ENCODE measurements around the gene CDH4.

The CDH4 gene

DNA sequence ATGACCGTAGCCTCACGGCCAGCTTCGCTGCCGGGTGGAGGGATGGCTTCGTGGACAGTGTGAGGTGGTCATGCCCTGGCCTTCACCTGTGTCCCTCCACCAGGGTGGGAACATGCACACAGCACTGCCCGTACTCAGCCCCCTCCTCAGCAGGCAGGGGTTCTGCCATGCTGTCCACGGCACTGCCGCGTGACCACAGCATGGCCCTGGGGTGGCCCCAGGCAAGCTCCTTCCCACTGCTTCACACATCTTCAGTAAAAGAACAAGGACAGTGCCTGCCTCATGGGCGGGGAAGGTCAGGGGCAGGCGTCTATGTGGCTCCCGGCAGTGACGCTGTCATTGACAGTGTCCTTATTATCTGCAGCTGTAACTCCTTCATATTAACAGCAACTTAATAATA lies 607.7 kb downstream of the CDH4 start:
- no peak for DNase-seq (ENCODE audit: low read depth in 2 of 2)

DNA sequence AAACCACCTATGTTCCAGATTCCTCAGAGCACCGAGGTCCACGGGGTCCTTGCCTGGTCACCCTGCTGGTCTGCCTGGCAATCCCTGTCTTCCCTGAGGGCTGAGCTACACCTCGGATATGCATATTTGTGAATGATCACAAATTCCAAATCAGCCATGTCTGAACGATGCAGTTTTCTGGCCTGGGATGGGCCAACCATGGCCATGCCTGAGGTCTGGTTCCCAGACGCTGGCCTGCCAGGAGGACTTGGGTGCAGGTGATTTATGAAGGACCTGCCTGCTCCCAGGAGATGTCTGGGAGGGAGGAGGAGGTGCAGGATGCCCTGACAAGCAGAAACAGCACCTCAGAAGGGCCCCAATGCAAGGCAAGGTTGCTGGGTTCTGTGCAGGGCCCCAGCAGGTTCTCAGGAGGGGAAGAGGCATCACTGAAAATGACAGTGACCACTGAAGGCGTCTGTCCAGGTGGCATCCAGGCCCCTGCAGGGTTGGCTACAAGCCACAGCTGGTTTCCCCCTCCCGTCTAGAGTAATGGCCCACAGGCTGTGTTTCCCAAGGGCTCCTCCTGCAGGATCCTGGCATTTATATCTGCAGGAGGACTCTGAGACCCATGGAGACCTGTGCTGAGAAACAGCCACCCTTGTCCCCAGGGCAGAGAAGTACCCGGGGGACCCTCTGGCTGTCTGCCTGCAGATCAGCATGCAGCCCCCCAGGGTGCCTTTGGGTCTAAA lies 608.4 kb downstream of the CDH4 start:
- no peak for DNase-seq (ENCODE audit: low read depth in 2 of 2)

DNA sequence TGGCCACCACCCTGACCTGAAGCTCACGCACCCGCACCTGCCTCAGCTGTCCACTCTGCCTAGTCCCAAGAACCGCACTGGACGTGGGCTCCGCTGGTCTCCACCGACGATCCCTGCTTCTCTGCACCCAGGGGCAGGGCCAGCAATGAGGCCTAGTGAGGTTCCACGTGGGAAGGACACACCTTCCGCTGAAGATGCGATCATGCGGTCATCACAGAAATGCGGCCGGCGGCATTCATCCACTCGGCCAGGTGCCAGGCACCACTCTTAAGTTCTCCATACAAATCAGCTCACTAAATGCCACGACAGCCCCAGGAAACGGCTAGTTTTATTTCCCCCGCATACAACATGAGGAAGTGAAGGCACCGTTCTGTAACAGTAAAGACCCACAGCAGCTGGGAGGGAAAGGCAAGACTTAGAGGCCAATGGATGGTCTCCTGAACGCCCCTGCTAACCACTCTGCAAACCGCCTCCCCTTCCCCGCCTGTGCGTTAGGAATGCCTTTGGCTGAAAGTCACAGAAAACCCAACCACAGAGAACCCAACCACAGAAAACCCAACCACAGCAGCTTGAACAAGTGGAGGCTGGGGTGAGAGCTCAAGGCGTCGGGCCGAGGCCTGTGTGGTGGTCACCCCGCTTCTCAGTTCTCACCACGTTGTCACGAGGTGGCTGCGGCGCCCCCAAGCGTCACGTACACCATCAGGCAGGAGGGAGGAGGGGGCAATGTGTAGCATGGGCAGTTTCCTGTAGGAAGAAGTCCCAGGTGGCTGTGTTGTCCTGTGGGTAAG lies 609.2 kb downstream of the CDH4 start:
- no peak for DNase-seq (ENCODE audit: low read depth in 2 of 2)

DNA sequence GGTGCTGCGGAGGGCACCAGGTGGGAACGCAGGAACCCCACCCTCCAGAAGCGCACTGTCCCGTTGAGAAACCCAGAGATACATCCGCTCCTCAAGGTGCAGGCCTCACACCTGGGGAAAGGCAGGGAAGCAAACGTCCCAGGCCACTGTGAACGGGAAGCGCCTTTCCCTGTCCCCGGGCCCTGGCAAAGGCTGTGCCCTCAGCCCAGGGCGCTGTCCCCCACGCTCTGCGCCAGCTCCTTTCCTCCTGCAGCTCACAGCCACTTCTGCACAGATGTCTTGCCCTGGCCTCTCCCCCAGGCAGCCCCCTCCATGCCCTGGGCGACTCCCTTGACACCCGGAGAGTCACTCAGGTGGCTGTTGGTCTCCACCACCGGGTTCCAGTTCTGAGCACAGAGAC lies 609.8 kb downstream of the CDH4 start:
- no peak for DNase-seq (ENCODE audit: low read depth in 2 of 2)

DNA sequence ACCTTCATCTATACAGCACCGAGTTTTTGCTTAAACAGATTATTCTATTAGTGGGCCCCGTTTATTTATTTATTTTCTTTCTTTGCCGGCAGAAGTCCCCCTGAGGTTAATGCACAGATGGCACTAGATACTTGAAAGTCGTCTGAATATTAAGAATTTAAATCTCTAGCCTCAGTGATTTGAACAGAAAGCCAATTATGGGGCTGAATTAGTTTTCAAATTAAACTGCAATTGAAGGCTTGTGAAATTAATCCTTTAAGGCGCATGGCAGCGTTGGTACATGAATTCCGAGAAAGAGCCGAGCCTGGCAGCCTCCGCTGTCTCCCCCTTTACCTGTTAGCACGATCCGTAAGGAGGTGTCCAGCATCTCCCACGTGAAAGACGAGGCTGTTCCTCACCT lies 610.8 kb downstream of the CDH4 start:
- DNase-seq (ENCODE audit: low read depth in 2 of 2) = no peak

DNA sequence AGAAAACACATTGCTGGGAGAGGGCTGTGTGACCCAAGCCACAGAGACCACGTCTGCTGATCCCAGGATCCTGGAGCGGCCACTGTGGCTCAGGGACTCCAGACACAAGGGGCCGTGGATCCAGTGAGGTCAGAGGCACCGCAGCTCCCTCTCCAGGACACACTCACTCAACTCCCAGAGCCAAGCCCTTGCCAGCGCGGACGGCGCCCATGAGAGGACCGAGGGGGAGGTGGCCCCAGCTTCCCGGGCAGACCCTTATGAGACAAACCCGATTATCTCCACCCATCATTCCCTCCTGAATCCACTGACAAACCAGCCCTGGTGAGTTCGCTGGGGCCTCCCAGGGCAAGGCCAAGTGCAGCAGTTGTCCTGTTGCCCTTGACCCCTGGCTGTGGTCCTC lies 612.4 kb downstream of the CDH4 start:
- DNase-seq (ENCODE audit: low read depth in 2 of 2) = no peak

DNA sequence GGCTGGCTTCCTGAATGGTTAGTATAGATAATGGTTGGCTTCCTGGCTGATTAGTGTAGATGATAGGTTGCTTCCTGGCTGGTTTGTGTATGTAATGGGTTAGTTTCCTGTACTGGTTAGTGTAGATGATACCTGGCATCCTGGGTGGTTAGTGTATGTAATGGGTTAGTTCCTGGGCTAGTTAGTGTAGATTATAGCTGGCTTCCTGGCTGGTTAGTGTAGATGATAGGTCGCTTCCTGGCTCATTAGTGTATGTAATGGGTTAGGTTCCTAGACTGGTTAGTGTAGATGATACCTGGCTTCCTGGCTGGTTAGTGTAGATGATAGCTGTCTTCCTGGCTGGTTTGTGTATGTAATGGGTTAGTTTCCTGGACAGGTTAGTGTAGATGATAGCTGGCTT lies 613.3 kb downstream of the CDH4 start:
- no peak for DNase-seq (ENCODE audit: low read depth in 2 of 2)

DNA sequence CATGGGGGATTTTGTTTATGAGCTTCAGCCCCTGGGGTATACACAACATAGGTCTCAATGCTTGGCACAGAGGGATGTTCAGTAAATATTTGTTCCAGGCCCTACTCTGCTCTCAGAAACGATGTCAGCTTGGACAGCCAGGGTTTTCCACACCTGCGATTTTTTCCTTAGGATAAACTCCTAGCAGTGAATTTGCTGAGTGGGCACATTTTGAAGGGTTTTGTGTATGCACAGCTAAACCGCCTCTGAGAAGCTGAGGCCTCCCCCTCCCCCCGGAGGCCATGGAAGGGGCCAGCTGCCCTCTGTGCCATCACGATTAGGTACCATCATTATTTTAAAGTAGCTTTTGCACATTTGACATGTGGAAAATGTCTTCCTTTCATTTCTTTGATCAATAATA lies 614.1 kb downstream of the CDH4 start:
- no peak for DNase-seq (ENCODE audit: low read depth in 2 of 2)

DNA sequence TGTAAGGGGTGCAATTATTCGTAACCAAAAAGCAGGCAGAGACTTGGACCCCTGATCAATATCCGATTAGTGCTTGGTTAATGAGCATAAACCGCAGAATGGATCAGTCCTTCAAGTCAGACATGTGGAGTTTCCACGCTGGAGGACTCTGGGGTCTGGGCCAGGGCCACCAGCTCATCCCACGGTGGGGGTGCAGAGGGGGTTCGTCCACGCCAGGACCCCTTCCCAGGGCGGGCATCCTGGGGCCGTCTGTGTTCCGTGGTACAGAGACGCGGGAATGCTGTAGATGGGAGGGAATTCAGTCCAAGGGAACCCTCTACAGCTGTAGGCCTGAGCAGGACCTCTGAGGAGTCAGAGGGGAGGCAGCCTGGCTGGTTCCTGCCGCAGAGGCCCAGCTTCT lies 615.9 kb downstream of the CDH4 start:
- no peak for DNase-seq (ENCODE audit: low read depth in 2 of 2)

DNA sequence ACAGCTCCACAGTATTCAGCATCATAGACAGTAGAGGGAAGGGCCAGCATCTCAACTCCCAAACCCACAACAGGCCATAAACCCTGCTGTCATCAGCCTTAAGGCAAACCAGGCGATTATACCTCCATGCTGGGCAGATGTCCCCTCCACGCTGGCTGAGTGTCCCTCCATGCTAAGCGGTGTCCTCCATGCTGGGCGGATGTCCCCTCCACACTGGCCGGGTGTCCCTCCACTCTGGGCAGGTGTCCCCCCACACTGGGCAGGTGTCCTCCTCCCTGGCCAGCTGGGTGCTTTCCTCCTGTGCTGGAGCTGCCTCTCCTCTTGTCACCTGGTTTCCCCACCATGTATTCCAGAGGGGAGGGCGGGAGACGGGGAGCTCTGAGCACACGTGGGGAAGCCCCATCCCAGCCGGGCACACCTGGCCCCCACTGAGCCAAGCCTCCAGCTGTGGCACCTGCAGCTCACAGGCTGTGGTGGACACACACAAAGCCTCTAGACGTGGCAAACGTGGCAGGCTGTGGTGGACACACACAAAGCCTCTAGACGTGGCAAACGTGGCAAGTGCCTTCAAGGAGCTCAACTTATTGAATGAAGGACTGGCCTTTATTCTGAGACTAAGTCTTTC lies 616.5 kb downstream of the CDH4 start:
- no peak for DNase-seq (ENCODE audit: low read depth in 2 of 2)

DNA sequence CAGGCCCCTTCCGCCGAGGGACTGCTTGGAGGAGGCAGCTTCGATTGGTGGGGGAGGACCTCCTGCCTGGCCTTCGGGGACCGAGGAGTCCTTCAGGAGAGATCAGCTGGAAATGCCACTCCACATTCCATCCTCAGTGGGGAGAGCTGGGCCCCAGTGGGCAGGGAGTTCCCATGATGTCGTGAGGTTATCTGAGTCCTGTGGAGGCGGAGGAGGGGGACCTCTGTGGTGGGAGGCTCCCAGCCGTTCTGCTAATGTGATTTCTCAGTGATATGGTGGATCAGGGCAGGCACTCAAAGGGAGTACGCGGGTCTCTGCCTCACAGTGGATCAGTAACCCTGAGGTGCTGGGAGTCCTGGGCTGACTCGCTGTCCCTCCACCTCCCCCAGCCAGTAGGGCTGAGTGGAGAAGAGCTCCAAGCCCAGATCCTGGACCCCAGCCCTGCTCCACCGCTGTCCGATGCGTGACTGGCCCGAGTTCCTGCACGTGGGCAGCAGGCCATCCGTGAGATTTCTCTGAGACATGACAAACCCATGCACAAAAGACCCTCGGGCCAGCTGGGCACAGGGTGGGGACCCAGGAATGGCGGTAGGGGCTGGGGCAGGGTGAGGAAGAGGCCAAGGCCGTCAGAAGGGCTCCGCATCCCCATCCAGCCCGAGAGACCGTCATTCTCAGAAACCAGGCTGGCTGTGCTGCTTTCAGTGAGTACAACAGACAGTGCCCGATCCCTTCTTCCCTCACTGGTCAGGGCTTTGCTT lies 617.9 kb downstream of the CDH4 start:
- no peak for DNase-seq (ENCODE audit: low read depth in 2 of 2)

DNA sequence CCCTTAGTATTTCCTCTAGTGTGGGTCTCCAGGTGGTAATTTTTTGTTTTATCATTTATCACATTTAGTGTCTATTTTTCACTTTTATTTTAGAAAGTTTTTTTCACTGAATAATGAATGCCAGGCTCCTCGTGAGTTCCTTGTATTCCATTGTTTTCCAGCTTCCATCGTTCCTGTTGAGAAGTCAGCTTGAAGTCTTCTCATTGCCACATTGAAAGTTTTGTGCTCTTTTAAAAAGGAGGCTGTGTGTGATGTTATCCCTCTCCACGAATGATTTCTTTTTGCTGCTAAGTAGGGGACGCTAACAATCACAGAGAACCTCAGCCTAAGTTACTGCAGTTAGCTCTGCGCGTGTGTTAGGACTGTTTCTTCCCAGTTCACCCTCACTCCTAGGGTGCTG lies 619.1 kb downstream of the CDH4 start:
- DNase-seq (ENCODE audit: low read depth in 2 of 2) = no peak

DNA sequence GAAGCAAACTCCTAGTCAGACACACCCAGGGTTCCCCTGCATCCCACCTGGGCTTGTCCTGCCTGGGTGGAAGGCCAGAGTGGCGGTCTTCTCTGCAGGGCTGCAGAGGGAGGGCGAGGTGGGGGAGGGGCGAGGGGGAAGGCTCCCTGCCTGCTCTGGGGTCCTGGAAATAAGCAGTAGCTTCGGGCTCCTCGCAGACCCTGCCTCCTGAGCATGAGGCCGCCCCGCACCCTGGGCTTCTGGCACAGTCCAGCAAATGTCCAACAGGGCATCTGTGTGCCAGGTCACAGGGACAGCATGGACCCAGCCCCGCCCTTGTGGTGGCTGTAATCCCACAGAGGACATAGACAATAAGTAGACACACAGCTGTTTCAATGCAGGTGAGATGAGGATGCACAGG lies 619.9 kb downstream of the CDH4 start:
- DNase-seq (ENCODE audit: low read depth in 2 of 2) = no peak

DNA sequence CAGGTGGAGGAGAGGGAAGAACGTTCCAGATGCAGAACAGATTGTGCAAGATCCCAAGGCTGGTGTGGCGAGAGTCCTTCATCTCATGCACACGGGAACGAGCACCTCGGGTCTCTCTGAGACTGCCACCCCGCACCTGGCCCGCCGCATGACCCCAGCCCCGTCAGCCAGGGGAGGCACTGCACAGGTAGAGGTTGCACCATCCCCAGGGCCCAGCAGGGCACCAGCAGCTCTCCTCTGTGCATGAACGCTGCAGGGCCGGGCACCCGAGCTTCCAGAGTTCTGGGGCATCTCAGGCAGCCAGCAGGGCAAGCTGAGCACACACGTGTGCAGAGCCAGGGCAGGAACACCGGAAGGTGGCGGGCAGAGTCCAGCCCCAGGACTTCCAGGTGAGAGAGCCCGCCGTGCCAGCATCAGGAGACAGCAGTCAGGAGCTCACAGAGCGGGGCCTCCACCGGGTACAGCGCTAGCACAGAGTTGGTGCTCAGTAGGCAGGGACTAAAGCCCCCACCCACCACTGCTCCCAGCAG lies 620.4 kb downstream of the CDH4 start:
- no peak for DNase-seq (ENCODE audit: low read depth in 2 of 2)

DNA sequence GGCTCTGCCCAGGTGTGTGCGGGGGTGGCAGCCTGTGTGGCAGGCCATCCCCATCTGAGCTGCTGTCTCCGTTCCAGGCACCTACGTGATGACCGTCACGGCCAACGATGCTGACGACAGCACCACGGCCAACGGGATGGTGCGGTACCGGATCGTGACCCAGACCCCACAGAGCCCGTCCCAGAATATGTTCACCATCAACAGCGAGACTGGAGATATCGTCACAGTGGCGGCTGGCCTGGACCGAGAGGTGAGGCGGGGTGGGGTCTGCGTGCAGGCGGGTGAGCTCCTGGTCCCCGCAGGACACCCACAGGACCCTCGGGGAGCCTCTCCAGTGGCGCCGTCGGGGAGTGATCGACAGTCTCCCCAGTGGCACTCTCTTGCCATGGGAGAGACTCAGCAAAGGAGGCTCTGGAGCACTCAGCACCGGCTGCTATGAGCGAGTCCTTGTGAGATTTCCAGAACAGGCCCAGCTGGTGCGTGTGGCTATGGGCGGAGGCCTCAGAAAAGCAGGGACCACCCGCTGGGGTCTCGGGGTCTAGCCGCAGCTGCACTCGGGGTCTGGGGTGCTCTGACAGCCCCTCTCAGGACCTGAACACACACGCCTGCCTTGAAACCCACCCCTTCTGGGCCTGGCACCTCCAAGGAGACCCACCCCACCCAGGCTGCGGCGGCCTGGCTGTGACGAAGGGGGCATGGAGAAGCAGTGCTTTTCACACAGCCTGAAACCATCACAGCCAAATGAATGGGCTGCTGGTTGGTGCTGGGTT lies 621.8 kb downstream of the CDH4 start:
- no peak for DNase-seq (ENCODE audit: low read depth in 2 of 2)

DNA sequence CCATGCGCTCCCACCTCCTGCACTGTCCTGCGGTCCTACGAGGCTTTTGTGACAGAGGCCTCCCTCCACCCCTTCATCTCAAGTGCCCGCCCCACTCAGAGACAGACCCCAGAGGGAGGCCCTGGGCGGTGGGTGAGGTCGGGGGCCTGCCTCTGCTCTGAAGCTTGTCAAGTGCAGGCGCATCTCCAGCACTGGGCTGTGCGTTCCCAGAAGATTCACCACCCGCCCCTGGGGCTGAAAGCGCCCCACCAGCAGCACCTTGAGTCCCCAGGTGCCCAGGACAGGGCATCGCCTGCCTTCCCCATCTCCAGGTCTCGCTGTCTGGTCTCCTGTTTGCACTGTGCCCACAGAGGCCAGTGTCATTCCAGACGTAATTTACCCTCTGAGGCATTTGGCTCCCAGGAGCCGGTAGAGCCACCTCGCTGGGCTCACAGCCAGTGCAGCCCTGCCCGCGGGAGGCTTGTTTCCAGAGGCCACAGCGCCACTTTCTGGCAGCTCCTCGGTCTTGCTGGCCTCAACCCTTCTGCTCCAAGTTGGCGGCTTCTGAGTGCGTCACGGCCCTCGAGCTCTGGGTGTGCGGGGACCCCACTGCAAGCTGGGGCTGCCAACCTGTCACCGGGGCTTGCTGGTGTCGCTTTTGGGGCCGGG lies 622.5 kb downstream of the CDH4 start:
- no peak for DNase-seq (ENCODE audit: low read depth in 2 of 2)

DNA sequence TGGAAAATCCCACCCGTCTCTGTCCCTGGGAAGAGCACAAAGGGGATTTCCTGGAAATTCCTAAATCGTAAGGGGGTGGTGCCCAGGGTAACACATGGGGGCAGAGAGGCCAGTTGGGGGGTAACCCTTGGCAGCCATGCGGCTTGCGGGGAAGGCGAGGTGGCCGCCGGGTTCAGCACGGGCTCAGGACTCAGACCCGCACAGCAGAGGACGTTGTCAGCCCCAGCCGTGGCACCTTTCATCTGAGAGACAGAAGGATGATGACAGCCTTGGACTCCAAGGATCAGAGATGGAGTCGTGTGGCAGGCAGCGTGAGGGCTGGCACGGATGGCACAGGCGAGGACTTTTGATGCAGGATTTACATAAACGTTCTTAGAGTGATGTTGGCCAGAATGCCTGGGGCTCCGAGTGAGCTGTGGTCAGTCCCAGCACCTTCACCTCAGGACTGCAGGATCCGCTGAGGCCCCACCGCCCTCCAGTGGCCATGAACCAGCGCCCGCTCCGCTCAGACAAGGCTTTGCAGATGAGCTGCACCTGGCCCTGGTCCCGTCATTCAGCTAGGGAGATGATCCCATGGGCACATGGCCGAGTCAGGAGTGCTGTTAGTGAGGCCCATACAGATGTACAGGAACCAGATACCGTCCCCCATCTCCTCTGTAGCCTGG lies 623.3 kb downstream of the CDH4 start:
- no peak for DNase-seq (ENCODE audit: low read depth in 2 of 2)

DNA sequence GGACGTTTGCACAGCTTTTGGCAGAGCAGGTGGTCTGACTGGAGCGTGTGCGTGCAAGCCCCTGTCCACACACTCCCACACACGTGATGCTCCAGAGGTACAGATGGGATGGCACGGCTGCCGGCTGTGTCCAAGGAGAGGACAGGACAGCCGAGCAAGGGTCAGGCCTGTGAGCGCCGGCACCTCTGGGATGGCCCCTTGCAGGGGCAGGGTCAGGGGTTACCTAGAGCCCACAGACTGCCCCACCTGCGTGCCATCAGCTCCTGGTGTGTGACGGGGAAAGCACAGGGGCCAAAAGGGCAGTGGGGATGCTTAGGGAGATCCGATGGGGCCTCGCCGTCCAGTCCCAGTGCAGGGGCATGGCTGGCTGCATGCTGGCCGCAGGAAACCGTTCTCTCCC lies 623.9 kb downstream of the CDH4 start:
- no peak for DNase-seq (ENCODE audit: low read depth in 2 of 2)

DNA sequence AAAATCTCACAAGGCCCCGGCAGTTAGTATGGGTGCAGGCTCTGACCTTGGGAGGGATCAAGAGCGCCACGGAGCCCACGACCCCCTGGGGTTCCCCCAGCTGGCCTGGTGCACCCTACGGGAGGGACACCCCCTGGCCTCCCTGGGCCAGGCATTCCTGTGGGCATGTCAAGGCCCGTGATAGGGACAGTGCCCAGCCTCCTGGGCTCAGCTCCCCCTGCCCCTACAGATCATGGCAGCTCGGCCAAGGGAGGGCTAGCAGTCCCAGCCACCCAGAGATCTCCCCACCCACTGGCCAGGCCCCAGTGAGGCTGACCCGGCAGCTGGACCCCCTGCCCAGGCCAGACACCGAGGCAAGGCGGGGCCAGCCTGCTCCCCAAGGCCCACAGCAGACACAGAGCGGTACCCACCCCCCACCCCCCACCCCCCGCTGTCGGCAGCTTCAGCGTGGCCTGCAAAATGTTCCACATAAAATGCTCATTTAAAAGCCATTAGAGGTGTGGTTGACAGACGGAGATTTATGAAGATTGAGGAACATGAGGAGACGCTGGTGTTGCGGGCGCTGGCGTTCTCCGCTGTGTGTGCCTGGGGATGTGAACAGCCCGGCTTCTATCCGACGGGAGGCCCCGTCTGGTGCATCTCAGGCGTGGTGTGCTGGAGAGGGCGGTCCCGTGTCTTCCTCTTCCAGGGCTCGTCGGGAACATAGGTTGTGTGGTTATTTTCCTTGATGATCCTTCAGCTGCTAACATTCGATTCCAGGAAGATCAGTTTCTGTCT lies 625.1 kb downstream of the CDH4 start:
- DNase-seq (ENCODE audit: low read depth in 2 of 2) = no peak

Data from stimulated activated CD4-positive, alpha-beta T cell treated with anti-CD3 and anti-CD28 coated beads, Interleukin-4, amount 100 ng/mL, for 48 hours (primary cell).